ENCODE measurements around the gene SV2B.

Gene SV2B

GRCh38 chr15:91238644-91239425, 138.8 kb downstream of the SV2B start:
- no peak for DNase-seq

GRCh38 chr15:91243826-91244225, 143.8 kb downstream of the SV2B start:
- no peak for DNase-seq

- no peak for DNase-seq
Observed at GRCh38 chr15:91244919-91245318, 144.9 kb downstream of the SV2B start.

GRCh38 chr15:91246998-91247397, 146.9 kb downstream of the SV2B start:
- DNase-seq, result no peak

GRCh38 chr15:91249591-91249990, 149.5 kb downstream of the SV2B start:
- no peak for DNase-seq

- DNase-seq, result no peak
Observed at GRCh38 chr15:91252322-91252721, 152.3 kb downstream of the SV2B start.

- DNase-seq, result no peak
Observed at GRCh38 chr15:91252756-91253155, 152.7 kb downstream of the SV2B start.

- peak in 1 of 2 donors; percentile 29 for DNase-seq
Observed at GRCh38 chr15:91253605-91254004, 153.5 kb downstream of the SV2B start.

- DNase-seq, result no peak
Observed at GRCh38 chr15:91254766-91255165, 154.7 kb downstream of the SV2B start.

GRCh38 chr15:91255670-91256192, 155.7 kb downstream of the SV2B start:
- no peak for DNase-seq

GRCh38 chr15:91257746-91258414, 157.8 kb downstream of the SV2B start:
- DNase-seq, result peak in 1 of 2 donors; percentile 57

GRCh38 chr15:91258415-91258759, 158.3 kb downstream of the SV2B start:
- peak in 1 of 2 donors; percentile 89 for DNase-seq

GRCh38 chr15:91259077-91259476, 159.0 kb downstream of the SV2B start:
- DNase-seq, result no peak

GRCh38 chr15:91261345-91261744, 161.3 kb downstream of the SV2B start:
- DNase-seq, result no peak

- no peak for DNase-seq
Observed at GRCh38 chr15:91263632-91264531, 163.8 kb downstream of the SV2B start.

- DNase-seq, result peak in 1 of 2 donors; percentile 96
Observed at GRCh38 chr15:91264651-91265351, 164.7 kb downstream of the SV2B start.

GRCh38 chr15:91265416-91265940, 165.4 kb downstream of the SV2B start:
- no peak for DNase-seq

GRCh38 chr15:91268510-91268909, 168.5 kb downstream of the SV2B start:
- DNase-seq, result no peak

GRCh38 chr15:91270747-91271146, 170.7 kb downstream of the SV2B start:
- no peak for DNase-seq

- DNase-seq, result peak in 1 of 2 donors; percentile 70
Observed at GRCh38 chr15:91271565-91272153, 171.6 kb downstream of the SV2B start.

- no peak for DNase-seq
Observed at GRCh38 chr15:91275844-91276243, 175.8 kb downstream of the SV2B start.

GRCh38 chr15:91278951-91279350, 178.9 kb downstream of the SV2B start:
- no peak for DNase-seq

Data from bone marrow (tissue), 2 donors.